ENCODE data around the gene SEL1L3.

- TF ChIP-seq, protein P1, sequence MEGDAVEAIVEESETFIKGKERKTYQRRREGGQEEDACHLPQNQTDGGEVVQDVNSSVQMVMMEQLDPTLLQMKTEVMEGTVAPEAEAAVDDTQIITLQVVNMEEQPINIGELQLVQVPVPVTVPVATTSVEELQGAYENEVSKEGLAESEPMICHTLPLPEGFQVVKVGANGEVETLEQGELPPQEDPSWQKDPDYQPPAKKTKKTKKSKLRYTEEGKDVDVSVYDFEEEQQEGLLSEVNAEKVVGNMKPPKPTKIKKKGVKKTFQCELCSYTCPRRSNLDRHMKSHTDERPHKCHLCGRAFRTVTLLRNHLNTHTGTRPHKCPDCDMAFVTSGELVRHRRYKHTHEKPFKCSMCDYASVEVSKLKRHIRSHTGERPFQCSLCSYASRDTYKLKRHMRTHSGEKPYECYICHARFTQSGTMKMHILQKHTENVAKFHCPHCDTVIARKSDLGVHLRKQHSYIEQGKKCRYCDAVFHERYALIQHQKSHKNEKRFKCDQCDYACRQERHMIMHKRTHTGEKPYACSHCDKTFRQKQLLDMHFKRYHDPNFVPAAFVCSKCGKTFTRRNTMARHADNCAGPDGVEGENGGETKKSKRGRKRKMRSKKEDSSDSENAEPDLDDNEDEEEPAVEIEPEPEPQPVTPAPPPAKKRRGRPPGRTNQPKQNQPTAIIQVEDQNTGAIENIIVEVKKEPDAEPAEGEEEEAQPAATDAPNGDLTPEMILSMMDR (IDR thresholded peaks at IDR 0.05; ENCODE audit: insufficient read depth, low read depth, low read length): no peak
- TF ChIP-seq EZH2 (IDR thresholded peaks at IDR 0.05; ENCODE audit: insufficient read depth, low read length): no peak
Measured at GRCh38 chr4:25834411-25835107, 28.2 kb downstream of the SEL1L3 start.

Data from astrocyte (in vitro differentiated cells and primary cell).